Measurements from ENCODE around the gene KDM4B.

Gene KDM4B

GRCh38 chr19:5137114-5137513 is 168.2 kb downstream of the KDM4B start:
- DNase-seq (ENCODE audit: low read depth) = no peak

GRCh38 chr19:5137571-5138124 is 168.7 kb downstream of the KDM4B start:
- DNase-seq (ENCODE audit: low read depth) = no peak

DNA sequence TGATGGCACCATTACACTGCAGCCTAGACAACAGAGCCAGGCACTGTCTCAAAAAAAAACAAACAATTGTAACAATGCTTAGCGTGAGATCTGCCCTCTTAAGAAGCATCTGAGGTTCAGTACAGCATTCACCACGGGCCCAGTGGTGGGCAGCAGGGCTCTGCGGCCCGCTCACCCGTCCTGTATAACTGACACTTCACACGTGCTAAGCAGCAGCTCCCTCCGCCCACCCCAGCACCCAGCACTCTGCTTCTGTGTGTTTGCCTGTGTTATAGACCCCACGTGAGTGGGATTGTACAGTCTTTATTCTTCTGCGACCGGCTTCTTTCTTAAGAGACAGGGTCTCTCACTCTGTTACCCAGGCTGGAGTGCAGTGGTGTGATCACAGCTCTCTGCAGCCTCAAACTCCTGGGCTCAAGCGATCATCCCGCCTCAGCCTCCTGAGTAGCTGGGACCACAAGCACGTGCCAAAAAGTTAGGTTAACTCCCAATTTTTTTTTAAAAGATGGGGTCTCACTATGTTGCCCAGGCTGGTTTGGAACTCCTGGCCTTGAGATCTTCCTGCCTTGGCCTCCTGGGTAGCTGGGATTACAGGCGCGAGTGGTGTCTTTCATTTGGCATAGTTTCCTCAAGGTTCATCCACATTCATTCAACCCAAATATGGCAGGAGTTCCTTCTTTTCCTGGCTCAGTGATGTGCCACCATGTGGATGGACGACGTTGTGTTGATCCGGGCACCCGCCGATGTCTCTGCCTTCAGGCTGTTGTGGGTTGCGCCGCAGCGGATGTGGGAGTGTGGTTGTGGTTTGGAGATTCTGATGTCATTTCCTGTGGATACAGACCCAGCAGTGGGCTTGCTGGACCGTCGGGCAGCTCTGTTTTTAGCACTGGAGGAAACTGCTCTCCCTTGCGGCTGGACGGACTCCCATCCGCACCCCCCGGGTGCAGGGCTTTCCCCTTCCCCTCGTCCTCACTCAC is 170.0 kb downstream of the KDM4B start:
- DNase-seq (ENCODE audit: low read depth) = peak; percentile 68

- no peak for DNase-seq (ENCODE audit: low read depth)
Observed at GRCh38 chr19:5139583-5140325, 170.8 kb downstream of the KDM4B start.

- no peak for DNase-seq (ENCODE audit: low read depth)
Observed at GRCh38 chr19:5141129-5141849, 172.4 kb downstream of the KDM4B start.

DNA sequence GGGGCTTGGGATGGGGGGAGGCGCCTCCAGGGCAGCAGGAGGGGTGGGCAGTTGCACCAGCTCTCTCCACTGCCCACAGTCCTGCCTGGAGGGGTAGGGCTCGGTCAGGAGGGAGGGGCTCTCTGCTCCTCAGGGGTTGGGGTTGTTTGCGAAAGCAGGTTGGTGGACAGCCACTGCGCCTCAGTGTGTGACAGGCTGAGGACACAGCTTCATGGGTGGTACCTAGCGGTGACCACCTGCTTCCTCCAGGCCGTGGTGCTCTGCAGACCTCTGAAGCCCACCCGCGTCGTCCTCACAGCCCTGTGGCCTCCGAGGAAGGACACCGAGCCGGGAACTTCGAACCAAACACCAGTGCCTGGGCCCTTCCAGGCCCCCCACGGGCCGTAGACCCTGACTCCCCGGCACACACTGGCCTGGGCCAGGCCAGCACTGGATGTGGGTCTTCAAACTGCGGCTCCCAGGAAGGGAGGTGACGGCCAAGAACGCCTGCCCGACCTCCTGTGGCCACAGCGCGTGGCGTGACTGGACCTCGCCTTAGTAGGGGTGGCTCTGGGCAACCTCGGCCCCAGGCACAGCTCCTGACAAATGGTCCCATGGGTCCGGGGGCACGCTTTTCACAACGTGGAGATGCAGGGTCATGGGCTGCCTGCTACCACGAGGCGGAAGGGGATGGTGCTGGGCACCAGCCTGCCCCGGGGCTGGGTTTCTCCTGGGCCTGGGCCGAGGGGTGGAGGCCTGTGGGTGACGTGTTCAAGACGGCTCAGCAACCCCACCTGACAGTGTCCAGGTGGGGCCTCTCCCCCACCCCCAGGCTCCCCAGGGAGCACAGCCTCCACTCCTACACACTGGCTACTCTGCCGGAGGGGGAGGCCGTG is 173.2 kb downstream of the KDM4B start:
- no peak for DNase-seq (ENCODE audit: low read depth)

DNA sequence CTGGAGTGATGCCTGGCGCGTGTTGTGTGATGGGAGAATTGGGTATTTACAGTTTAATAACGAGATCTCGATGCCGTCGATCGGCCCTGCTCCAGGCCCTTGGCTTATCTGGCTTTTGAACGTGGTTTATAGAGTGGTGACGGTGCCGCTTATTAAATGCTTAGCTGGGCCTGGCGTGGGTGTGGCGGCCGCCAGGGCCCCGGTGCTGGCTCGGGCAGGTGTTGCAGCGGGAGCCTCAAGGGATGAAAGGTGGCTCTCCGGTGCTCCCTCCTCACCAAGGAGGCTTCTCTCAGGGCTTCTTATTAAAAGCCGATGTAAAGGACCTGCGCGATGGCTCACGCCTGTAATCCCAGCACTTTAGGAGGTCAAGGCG is 173.8 kb downstream of the KDM4B start:
- no peak for DNase-seq (ENCODE audit: low read depth)

DNA sequence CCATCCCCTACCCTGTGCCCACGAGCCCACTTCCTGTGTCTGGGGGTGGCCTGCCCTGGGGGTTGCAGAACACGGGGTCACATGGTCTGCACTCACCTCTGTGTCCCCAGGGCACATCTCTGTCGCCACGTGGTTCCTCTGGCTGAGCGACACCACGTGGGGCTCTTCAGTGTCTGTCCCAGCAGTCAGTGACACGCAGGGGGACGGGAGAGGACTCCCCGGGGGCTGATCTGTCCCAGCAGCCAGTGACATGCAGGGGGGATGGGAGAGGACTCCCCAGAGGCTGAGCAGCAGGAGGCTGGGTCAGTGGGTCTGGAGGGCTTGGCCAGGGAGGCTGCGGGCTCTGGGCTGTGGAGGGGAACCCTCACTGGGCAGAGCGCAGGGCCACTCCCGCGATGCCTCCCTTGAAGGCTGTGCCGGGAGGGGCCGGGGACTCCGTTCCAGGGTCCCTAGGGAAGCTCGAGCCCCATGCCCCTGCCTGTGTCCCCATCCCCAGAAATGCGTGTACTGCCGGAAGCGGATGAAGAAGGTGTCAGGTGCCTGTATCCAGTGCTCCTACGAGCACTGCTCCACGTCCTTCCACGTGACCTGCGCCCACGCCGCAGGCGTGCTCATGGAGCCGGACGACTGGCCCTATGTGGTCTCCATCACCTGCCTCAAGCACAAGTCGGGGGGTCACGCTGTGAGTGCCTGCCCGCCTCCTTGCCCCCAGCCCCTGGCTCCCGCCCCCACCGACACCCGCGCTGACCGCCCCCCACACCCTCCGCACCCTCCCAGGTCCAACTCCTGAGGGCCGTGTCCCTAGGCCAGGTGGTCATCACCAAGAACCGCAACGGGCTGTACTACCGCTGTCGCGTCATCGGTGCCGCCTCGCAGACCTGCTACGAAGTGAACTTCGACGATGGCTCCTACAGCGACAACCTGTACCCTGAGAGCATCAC is 174.8 kb downstream of the KDM4B start:
- DNase-seq (ENCODE audit: low read depth) = no peak

DNA sequence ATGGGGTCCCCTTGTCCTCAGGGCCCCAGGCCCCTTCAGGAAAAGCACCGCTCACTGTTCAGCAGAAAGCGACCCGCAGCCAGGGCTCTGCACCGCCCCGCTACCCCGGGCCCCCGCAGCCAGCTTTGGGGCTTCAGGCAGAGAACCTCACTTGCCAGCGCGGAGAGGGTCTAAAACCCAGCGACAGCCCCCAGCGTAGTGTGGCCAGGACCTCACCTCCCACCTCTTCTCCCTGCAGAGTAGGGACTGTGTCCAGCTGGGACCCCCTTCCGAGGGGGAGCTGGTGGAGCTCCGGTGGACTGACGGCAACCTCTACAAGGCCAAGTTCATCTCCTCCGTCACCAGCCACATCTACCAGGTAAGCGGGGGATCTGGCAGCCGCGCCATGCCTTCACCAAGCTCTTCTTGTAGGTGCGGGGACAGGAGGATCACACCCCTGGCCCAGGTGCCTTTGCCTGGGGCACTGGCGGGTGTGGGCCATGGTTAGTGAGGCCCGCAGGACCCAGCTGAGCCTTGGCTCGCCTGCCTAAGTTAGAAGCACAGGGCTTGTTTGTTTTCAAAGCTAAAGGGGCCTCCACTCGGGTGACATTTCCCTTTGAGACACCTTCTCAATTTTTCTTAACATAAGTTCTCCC is 175.7 kb downstream of the KDM4B start:
- DNase-seq (ENCODE audit: low read depth) = no peak

DNA sequence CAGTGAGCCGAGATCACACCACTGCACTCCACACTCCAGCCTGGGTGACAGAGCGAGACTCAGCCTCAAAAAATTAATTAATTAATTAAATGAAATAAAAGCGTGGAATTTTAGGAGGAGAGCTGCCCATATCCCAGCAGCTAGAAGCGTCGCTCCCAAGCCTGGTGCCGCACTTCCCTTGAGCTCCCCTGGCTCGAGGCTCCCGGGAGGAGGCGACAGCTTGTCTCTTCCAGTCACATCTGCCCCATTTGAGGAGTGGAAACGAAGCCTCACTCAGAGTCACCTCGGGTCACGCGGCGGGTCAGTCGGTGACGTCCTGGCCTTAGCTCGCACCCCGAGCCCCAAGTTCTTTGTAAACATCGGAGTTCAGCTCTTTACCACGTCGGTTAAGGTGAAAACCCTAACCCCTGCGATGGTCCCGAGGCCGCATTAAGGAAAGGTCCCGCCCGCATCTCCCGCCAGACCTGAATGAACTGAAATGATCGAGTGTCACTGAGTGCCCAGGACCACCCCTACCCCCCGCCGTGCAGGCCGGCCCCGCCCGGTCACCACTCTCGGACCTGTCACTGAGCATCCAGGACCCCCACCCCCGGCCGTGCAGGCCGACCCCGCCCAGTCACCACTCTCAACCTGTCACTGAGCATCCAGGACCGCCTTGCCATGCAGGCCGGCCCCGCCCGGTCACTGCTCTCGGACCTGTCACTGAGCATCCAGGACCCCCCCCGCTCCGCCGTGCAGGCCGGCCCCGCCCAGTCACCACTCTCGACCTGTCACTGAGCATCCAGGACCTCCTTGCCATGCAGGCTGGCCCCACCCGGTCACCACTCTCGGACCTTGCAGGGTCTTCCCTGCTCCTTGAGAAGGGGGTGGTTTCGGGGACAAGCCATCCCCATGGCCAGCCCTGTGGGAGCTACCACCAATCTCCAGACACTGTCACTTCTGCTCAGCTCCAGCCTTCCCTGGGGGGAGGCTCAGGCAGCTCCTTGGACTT is 176.9 kb downstream of the KDM4B start:
- no peak for DNase-seq (ENCODE audit: low read depth)

DNA sequence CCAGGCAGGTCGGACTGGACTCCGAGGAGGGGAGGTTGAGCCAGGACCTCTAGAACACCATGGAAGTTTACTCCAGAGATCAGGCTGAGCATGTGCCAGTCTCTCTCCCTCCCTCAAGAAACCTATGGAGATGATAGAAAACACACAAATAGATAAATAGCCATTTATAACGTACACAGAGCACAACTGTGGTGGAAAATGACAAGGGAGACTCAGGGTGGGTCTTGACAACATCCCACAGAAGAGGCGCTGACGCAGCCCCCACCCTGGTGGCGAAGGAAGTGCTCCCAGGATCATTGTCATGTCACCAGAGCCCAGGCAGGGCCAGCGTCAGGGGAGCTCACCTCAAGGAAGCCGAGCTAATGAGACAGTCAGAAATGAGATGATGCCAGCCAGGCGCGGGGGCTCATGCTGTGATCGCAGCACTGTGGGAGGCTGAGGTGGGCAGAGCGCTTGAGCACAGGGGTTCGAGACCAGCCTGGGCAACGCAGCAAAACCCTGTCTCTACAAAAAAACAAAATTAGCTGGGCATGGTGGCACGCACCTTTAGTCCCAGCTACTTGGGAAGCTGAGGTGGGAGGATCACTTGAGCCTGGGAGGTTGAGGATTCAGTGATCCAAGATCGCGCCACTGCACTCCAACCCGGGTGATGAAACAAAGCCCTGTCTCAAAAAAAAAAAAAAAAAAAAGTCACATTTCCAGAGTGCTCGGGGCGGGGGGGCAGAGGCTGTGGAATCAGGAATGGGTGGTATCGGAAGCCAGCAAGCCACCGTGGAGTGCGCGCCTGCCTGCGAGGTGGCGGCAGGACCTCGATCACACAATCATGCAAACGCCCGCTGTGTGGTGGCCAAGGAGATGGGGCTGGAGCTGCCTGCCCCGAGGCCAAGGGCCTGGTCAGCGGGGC is 178.4 kb downstream of the KDM4B start:
- DNase-seq (ENCODE audit: low read depth) = no peak

GRCh38 chr19:5147978-5148793 is 179.3 kb downstream of the KDM4B start:
- no peak for DNase-seq (ENCODE audit: low read depth)

- no peak for DNase-seq (ENCODE audit: low read depth)
Observed at GRCh38 chr19:5148794-5149190, 179.9 kb downstream of the KDM4B start.

GRCh38 chr19:5149508-5149907 is 180.6 kb downstream of the KDM4B start:
- DNase-seq (ENCODE audit: low read depth) = no peak

- no peak for DNase-seq (ENCODE audit: low read depth)
Observed at GRCh38 chr19:5149932-5150901, 181.3 kb downstream of the KDM4B start.
